ENCODE data around the gene MBP. TPM values are rescaled to one million over a fixed set of nuclear protein-coding genes. Genes with fewer than 3 reads are reported as not detected.

Gene MBP
- total and polyA plus RNA-seq, 2 of the 13 experiments (the other 11 are each of a cell fraction or from before 2014, with no cell fraction given) = 5.0 to 8.5 TPM

DNA sequence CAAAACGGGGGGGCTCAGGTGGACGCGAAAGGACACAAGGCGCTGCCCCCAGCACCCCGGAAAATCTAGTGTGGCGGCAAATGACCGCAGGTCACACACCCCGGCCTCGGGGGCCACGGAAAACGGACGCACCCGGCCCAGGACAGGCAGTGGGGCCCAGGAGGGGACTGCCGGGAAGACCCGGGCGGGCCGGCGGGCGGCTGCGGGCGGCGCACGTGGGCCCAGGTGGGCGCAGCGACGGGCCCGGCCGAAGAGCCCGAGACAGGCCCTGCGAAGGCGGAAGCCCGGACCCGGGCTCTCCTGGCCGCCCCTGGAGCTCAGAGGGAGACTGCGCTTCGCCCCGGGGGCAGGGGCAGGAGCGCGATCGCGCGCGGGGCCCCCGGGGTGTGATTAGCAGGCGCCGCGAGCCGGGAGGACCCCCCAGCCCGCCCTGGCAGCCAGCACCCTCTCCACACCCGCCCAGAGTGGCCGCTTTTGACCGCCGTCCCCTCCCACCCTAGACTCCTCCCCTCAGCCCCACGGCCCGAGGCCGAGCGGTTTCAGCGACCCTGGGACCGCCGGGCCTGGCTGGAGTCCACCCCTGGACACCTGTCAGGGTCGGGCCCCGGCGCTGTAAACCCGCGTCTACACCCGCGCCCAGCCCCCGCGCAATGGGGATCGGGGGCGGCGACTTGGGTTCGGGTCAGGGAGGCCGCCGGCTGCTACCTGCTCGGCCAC, 773 bp downstream of the MBP start (continued):
- no peak for TF ChIP-seq SMARCE1 (IDR thresholded peaks at IDR 0.05; ENCODE audit: borderline replicate concordance)
- no peak for TF ChIP-seq ZNF839 (CRISPR knock-in tag; IDR thresholded peaks at IDR 0.05; ENCODE audit: borderline replicate concordance)
- TF ChIP-seq ZNF253 (CRISPR knock-in tag; IDR thresholded peaks at IDR 0.05; ENCODE audit: borderline replicate concordance) = no peak
- no peak for TF ChIP-seq ZNF883 (CRISPR knock-in tag; IDR thresholded peaks at IDR 0.05; ENCODE audit: not compliant biosample characterization)
- no peak for TF ChIP-seq ATF7-NPFF (CRISPR knock-in tag; IDR thresholded peaks at IDR 0.05; ENCODE audit: low read depth)
- TF ChIP-seq, protein P1, sequence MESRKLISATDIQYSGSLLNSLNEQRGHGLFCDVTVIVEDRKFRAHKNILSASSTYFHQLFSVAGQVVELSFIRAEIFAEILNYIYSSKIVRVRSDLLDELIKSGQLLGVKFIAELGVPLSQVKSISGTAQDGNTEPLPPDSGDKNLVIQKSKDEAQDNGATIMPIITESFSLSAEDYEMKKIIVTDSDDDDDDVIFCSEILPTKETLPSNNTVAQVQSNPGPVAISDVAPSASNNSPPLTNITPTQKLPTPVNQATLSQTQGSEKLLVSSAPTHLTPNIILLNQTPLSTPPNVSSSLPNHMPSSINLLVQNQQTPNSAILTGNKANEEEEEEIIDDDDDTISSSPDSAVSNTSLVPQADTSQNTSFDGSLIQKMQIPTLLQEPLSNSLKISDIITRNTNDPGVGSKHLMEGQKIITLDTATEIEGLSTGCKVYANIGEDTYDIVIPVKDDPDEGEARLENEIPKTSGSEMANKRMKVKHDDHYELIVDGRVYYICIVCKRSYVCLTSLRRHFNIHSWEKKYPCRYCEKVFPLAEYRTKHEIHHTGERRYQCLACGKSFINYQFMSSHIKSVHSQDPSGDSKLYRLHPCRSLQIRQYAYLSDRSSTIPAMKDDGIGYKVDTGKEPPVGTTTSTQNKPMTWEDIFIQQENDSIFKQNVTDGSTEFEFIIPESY (CRISPR knock-in tag; IDR thresholded peaks at IDR 0.05) = no peak
- peak; percentile 79; the same call in 1 of the 2 replicates for TF ChIP-seq ZNF800 (CRISPR knock-in tag; IDR thresholded peaks at IDR 0.05)
- TF ChIP-seq, protein P2, sequence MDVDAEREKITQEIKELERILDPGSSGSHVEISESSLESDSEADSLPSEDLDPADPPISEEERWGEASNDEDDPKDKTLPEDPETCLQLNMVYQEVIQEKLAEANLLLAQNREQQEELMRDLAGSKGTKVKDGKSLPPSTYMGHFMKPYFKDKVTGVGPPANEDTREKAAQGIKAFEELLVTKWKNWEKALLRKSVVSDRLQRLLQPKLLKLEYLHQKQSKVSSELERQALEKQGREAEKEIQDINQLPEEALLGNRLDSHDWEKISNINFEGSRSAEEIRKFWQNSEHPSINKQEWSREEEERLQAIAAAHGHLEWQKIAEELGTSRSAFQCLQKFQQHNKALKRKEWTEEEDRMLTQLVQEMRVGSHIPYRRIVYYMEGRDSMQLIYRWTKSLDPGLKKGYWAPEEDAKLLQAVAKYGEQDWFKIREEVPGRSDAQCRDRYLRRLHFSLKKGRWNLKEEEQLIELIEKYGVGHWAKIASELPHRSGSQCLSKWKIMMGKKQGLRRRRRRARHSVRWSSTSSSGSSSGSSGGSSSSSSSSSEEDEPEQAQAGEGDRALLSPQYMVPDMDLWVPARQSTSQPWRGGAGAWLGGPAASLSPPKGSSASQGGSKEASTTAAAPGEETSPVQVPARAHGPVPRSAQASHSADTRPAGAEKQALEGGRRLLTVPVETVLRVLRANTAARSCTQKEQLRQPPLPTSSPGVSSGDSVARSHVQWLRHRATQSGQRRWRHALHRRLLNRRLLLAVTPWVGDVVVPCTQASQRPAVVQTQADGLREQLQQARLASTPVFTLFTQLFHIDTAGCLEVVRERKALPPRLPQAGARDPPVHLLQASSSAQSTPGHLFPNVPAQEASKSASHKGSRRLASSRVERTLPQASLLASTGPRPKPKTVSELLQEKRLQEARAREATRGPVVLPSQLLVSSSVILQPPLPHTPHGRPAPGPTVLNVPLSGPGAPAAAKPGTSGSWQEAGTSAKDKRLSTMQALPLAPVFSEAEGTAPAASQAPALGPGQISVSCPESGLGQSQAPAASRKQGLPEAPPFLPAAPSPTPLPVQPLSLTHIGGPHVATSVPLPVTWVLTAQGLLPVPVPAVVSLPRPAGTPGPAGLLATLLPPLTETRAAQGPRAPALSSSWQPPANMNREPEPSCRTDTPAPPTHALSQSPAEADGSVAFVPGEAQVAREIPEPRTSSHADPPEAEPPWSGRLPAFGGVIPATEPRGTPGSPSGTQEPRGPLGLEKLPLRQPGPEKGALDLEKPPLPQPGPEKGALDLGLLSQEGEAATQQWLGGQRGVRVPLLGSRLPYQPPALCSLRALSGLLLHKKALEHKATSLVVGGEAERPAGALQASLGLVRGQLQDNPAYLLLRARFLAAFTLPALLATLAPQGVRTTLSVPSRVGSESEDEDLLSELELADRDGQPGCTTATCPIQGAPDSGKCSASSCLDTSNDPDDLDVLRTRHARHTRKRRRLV (CRISPR knock-in tag; IDR thresholded peaks at IDR 0.05) = no peak
- TF ChIP-seq SP1 (IDR thresholded peaks at IDR 0.05) = no peak
- no peak for TF ChIP-seq SP1 (CRISPR knock-in tag; IDR thresholded peaks at IDR 0.05)
- TF ChIP-seq ZFP36L1 (CRISPR knock-in tag; IDR thresholded peaks at IDR 0.05) = no peak
- TF ChIP-seq, protein P3, sequence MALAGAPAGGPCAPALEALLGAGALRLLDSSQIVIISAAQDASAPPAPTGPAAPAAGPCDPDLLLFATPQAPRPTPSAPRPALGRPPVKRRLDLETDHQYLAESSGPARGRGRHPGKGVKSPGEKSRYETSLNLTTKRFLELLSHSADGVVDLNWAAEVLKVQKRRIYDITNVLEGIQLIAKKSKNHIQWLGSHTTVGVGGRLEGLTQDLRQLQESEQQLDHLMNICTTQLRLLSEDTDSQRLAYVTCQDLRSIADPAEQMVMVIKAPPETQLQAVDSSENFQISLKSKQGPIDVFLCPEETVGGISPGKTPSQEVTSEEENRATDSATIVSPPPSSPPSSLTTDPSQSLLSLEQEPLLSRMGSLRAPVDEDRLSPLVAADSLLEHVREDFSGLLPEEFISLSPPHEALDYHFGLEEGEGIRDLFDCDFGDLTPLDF (CRISPR knock-in tag; IDR thresholded peaks at IDR 0.05) = no peak
- no peak for TF ChIP-seq STAG1 (CRISPR knock-in tag; IDR thresholded peaks at IDR 0.05)
- TF ChIP-seq ZNF569 (CRISPR knock-in tag; IDR thresholded peaks at IDR 0.05; ENCODE audit: borderline replicate concordance) = no peak

All from HepG2 (cell line).